Measurements from ENCODE around the gene DNAH11. TPM values are rescaled to one million over a fixed set of nuclear protein-coding genes. Genes with fewer than 3 reads are reported as not detected.

Gene DNAH11
- total RNA-seq, 1 experiment from 2014 or later, result 0.54 TPM

GRCh38 chr7:21884496-21884895 is 341.7 kb downstream of the DNAH11 start:
- H3K36me3 ChIP-seq (ENCODE audit: insufficient read depth, low read length, poor library complexity, severe bottlenecking), result no peaks in the 10 kb centered on the region
- ChIA-PET POLR2A (ENCODE audit: low non-redundant PET) (no interaction called here), CTCF (no interaction called here)
- H3K27me3 ChIP-seq (replicated peaks; ENCODE audit: insufficient read depth, low read depth, low read length, poor library complexity), result no peaks in the 10 kb centered on the region
- no peaks in the 10 kb centered on the region for H3K4me1 ChIP-seq (ENCODE audit: insufficient read depth, low read length, poor library complexity, severe bottlenecking)
- intact Hi-C loops (cut with micrococcal nuclease; ENCODE audit: unreplicated experiment), result no loop called here
- no peak overlapping the region for H3K27ac ChIP-seq (ENCODE audit: low read depth, low read length, poor library complexity, severe bottlenecking)
- TF ChIP-seq EZH2 (IDR thresholded peaks at IDR 0.05; ENCODE audit: borderline replicate concordance, low read depth, low read length, poor library complexity, severe bottlenecking) (no peak), CTCF (conservative IDR thresholded peaks at IDR 0.05; ENCODE audit: low read depth, low read length) (no peak)
- no peaks in the 10 kb centered on the region for H3K9me3 ChIP-seq (ENCODE audit: low read depth, low read length, poor library complexity, severe bottlenecking)
- no peak overlapping the region for H3K4me3 ChIP-seq (ENCODE audit: low read depth, low read length, poor library complexity, severe bottlenecking)
- DNase-seq (ENCODE audit: low spot score), result no peak
- BruUV-seq (replicated peaks), result no TSS peak

- no TSS peak for BruUV-seq (replicated peaks)
- TF ChIP-seq CTCF (conservative IDR thresholded peaks at IDR 0.05; ENCODE audit: low read depth, low read length), result no peak
- no peak for TF ChIP-seq EZH2 (IDR thresholded peaks at IDR 0.05; ENCODE audit: borderline replicate concordance, low read depth, low read length, poor library complexity, severe bottlenecking)
- H3K9me3 ChIP-seq (ENCODE audit: low read depth, low read length, poor library complexity, severe bottlenecking), result no peaks in the 10 kb centered on the region
- ChIA-PET CTCF (no interaction called here), POLR2A (ENCODE audit: low non-redundant PET) (no interaction called here)
- no peak overlapping the region for H3K4me3 ChIP-seq (ENCODE audit: low read depth, low read length, poor library complexity, severe bottlenecking)
- no peaks in the 10 kb centered on the region for H3K36me3 ChIP-seq (ENCODE audit: insufficient read depth, low read length, poor library complexity, severe bottlenecking)
- H3K27me3 ChIP-seq (replicated peaks; ENCODE audit: insufficient read depth, low read depth, low read length, poor library complexity), result no peaks in the 10 kb centered on the region
- no peak overlapping the region for H3K27ac ChIP-seq (ENCODE audit: low read depth, low read length, poor library complexity, severe bottlenecking)
- H3K4me1 ChIP-seq (ENCODE audit: insufficient read depth, low read length, poor library complexity, severe bottlenecking), result no peaks in the 10 kb centered on the region
- intact Hi-C loops (cut with micrococcal nuclease; ENCODE audit: unreplicated experiment), result no loop called here
- DNase-seq (ENCODE audit: low spot score), result no peak
Observed at GRCh38 chr7:21886396-21886795, 343.6 kb downstream of the DNAH11 start.

- H3K9me3 ChIP-seq (ENCODE audit: low read depth, low read length, poor library complexity, severe bottlenecking), result no peaks in the 10 kb centered on the region
- BruUV-seq (replicated peaks), result no TSS peak
- intact Hi-C loops (cut with micrococcal nuclease; ENCODE audit: unreplicated experiment), result no loop called here
- no peaks in the 10 kb centered on the region for H3K4me1 ChIP-seq (ENCODE audit: insufficient read depth, low read length, poor library complexity, severe bottlenecking)
- TF ChIP-seq EZH2 (IDR thresholded peaks at IDR 0.05; ENCODE audit: borderline replicate concordance, low read depth, low read length, poor library complexity, severe bottlenecking) (no peak), CTCF (conservative IDR thresholded peaks at IDR 0.05; ENCODE audit: low read depth, low read length) (no peak)
- H3K4me3 ChIP-seq (ENCODE audit: low read depth, low read length, poor library complexity, severe bottlenecking), result no peak overlapping the region
- POLR2A ChIA-PET (ENCODE audit: low non-redundant PET), result no interaction called here
- H3K36me3 ChIP-seq (ENCODE audit: insufficient read depth, low read length, poor library complexity, severe bottlenecking), result no peaks in the 10 kb centered on the region
- H3K27ac ChIP-seq (ENCODE audit: low read depth, low read length, poor library complexity, severe bottlenecking), result no peak overlapping the region
- DNase-seq (ENCODE audit: low spot score), result no peak
- no peaks in the 10 kb centered on the region for H3K27me3 ChIP-seq (replicated peaks; ENCODE audit: insufficient read depth, low read depth, low read length, poor library complexity)
- CTCF ChIA-PET, result no interaction called here
Observed at GRCh38 chr7:21887353-21887752, 344.5 kb downstream of the DNAH11 start.
